ENCODE results near the gene TBC1D7.

- TF ChIP-seq EZH2 (IDR thresholded peaks at IDR 0.05; ENCODE audit: insufficient read depth, low read length) (no peak), CTCF (IDR thresholded peaks at IDR 0.05; ENCODE audit: insufficient read depth, low read depth, low read length) (no peak)
Observed at GRCh38 chr6:13283331-13283730, 45.0 kb downstream of the TBC1D7 start.
